ENCODE measurements around the gene USP36.

DNA sequence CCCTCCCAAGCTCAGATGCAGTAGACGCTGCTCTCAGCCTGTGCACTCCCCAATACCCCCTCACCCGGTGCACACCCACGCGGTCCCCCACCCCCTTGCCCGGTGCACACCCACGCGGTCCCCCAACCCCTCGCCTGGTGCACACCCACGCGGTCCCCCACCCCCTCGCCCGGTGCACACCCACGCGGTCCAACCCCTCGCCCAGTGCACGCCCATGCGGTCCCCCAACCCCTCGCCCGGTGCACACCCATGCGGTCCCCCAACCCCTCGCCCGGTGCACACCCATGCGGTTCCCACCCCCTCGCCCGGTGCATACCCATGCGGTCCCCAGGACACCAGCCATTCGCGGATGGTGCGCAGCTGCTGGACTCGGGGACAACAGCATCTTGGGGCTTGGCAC lies 38.6 kb downstream of the USP36 start:
- TF ChIP-seq POLR2AphosphoS5 (IDR thresholded peaks at IDR 0.05) (no peak), POLR2A (IDR thresholded peaks at IDR 0.05) (no peak)
- TF ChIP-seq, protein P1, sequence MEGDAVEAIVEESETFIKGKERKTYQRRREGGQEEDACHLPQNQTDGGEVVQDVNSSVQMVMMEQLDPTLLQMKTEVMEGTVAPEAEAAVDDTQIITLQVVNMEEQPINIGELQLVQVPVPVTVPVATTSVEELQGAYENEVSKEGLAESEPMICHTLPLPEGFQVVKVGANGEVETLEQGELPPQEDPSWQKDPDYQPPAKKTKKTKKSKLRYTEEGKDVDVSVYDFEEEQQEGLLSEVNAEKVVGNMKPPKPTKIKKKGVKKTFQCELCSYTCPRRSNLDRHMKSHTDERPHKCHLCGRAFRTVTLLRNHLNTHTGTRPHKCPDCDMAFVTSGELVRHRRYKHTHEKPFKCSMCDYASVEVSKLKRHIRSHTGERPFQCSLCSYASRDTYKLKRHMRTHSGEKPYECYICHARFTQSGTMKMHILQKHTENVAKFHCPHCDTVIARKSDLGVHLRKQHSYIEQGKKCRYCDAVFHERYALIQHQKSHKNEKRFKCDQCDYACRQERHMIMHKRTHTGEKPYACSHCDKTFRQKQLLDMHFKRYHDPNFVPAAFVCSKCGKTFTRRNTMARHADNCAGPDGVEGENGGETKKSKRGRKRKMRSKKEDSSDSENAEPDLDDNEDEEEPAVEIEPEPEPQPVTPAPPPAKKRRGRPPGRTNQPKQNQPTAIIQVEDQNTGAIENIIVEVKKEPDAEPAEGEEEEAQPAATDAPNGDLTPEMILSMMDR (IDR thresholded peaks at IDR 0.05): no peak
